Stomach (tissue), 4 donors: ENCODE results near the gene S100A3.

Source experiments
- CTCF ChIP-seq, 7 experiments: fragments of 450-650 bp in 4 of 7; fragments of 200-600 bp in 3 of 7; sonication (generic) in 3 of 7; IDR thresholded peaks; one replicate each; pipeline ENCODE4 v1.5.1; 2016 to 2019; ENCODE audit warnings: antibody characterized with exemption in 7 of 7, control low read depth in 2 of 7, mild to moderate bottlenecking in 1 of 7
- POLR2AphosphoS5 ChIP-seq, 3 donors: sonication (generic); formaldehyde crosslinking; IDR thresholded peaks; one replicate each; pipeline ENCODE4 v1.6.1; 2016; ENCODE audit warnings: antibody characterized with exemption in 3 of 3

DNA sequence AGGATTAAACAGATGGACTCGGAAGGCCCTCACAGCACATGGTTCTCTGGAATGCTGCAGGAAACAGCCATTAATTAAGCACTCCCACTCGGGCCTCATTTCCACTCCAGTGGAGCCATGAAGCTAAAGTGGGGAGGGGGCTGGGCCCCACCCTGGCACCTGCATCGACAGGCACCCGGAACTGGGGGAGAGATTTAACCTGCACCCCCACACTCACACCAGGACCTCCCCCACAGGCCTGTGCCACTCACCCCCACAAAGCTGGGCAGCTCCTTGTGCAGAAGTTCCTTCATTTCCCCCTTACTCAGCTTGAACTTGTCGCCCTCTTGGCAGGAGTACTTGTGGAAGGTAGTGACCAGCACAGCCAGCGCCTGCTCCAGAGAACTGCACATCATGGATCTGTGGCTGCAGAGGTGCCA lies 14.4 kb upstream of the S100A3 start:
- TF ChIP-seq CTCF (IDR thresholded peaks at IDR 0.05) (no peak), POLR2AphosphoS5 (IDR thresholded peaks at IDR 0.05) (no peak)
